OCI-LY7 (cell line): Measurements from ENCODE around the gene FBN2. TPM values are rescaled to one million over a fixed set of nuclear protein-coding genes. Genes with fewer than 3 reads are reported as not detected.
"Not testable (repeated sequence)": the region's sequence is repeated elsewhere in the genome, so short reads cannot be mapped to it uniquely, and the experiment has no call there.

ENCODE experiments used
- BruUV-seq: library from RNA; stranded (reverse); fragments of 400-500 nt; replicated peaks from 2 replicates; lab custom pipeline; 2021; lab: Mats Ljungman, UMichigan
- CTCF ChIA-PET: fragments of 300-600 bp; sonication (Branson Sonifier 250); formaldehyde crosslinking; loops from one replicate; lab custom pipeline; 2022; ENCODE audit warnings: antibody characterized with exemption; ENCODE audit not compliant: unreplicated experiment; lab: Charles Lee
- POLR2A ChIA-PET: fragments of 300-600 bp; sonication (Branson Sonifier 250); formaldehyde crosslinking; loops from one replicate; lab custom pipeline; 2022; ENCODE audit warnings: antibody characterized with exemption; lab: Charles Lee
- DNase-seq: peaks from one replicate; pipeline ENCODE4 v3.0.0-alpha.2; 2015; ENCODE audit warnings: low spot score
- H2AFZ ChIP-seq: fragments of 200-600 bp; sonication (generic), shearing (Covaris generic); 2 replicates; pipeline ENCODE4 v1.6.1; 2014; ENCODE audit warnings: mild to moderate bottlenecking, antibody characterized with exemption, low read length, moderate library complexity
- H3K27ac ChIP-seq: fragments of 200-600 bp; sonication (generic); 2 replicates; pipeline ENCODE4 v1.5.1; 2014; ENCODE audit warnings: mixed run types, low read depth, mild to moderate bottlenecking, moderate library complexity, low read length, inconsistent platforms; ENCODE audit not compliant: poor library complexity, severe bottlenecking
- H3K36me3 ChIP-seq: fragments of 200-600 bp; sonication (generic); 2 replicates; pipeline ENCODE4 v1.6.1; 2014; ENCODE audit warnings: mild to moderate bottlenecking, antibody characterized with exemption, low read length, moderate library complexity, mixed read lengths; ENCODE audit not compliant: insufficient read depth
- H3K4me1 ChIP-seq: fragments of 200-600 bp; sonication (generic); 2 replicates; pipeline ENCODE4 v1.5.1; 2014; ENCODE audit warnings: mild to moderate bottlenecking, low read length; ENCODE audit not compliant: insufficient read depth, poor library complexity, severe bottlenecking
- H3K4me2 ChIP-seq: fragments of 200-600 bp; sonication (generic); 2 replicates; pipeline ENCODE4 v1.6.1; 2014; ENCODE audit warnings: mild to moderate bottlenecking, low read length
- H3K4me3 ChIP-seq: fragments of 200-600 bp; sonication (generic); 2 replicates; pipeline ENCODE4 v1.5.1; 2014; ENCODE audit warnings: mild to moderate bottlenecking, low read depth, low read length; ENCODE audit not compliant: poor library complexity, severe bottlenecking
- H3K79me2 ChIP-seq: fragments of 200-600 bp; sonication (generic); 2 replicates; pipeline ENCODE4 v1.6.1; 2016; ENCODE audit warnings: low read depth, mild to moderate bottlenecking, low read length, moderate library complexity, mixed read lengths; ENCODE audit not compliant: insufficient read depth
- H3K9me2 ChIP-seq: fragments of 200-600 bp; sonication (generic); 2 replicates; pipeline ENCODE4 v1.6.1; 2016; ENCODE audit warnings: mild to moderate bottlenecking, low read length, mixed read lengths; ENCODE audit not compliant: insufficient read depth
- H3K9me3 ChIP-seq: fragments of 200-600 bp; sonication (generic); 2 replicates; pipeline ENCODE4 v1.6.1; 2014; ENCODE audit warnings: mild to moderate bottlenecking, mixed run types, low read length, mixed read lengths
- H4K20me1 ChIP-seq: fragments of 200-600 bp; sonication (generic); 2 replicates; pipeline ENCODE4 v1.6.1; 2014; ENCODE audit warnings: mild to moderate bottlenecking, antibody characterized with exemption, low read length, moderate library complexity, mixed read lengths; ENCODE audit not compliant: insufficient read depth
- EZH2phosphoT487 ChIP-seq: fragments of 200-600 bp; sonication (generic); IDR thresholded peaks from 2 replicates; pipeline ENCODE4 v1.6.1; 2018; ENCODE audit warnings: low read depth, borderline replicate concordance, mild to moderate bottlenecking, mixed run types, antibody characterized with exemption, low read length, moderate library complexity, mixed read lengths
- intact Hi-C: fragments of 100-400 bp; cut with micrococcal nuclease; formaldehyde crosslinking; loops from one replicate; pipeline ENCODE4 v1.10.0; 2022; ENCODE audit not compliant: unreplicated experiment
- total RNA-seq, 2 experiments: library from RNA; depleted of rRNA in 1 of 2; stranded (reverse); fragments of >200 nt in 1 of 2; shearing (Covaris generic) in 1 of 2; gene quantifications; 2 replicates each; pipeline ENCODE4 v1.2.3, GENCODE V29; 2014 to 2022
- TF ChIP-seq, protein P1 (sequence below): fragments of 200-600 bp; sonication (generic); conservative IDR thresholded peaks from 2 replicates; pipeline ENCODE4 v1.5.1; 2014; ENCODE audit warnings: mild to moderate bottlenecking, antibody characterized with exemption, low read length, moderate library complexity, mixed read lengths

The FBN2 gene
- total RNA-seq, 2 experiments from 2014 or later: not detected

DNA sequence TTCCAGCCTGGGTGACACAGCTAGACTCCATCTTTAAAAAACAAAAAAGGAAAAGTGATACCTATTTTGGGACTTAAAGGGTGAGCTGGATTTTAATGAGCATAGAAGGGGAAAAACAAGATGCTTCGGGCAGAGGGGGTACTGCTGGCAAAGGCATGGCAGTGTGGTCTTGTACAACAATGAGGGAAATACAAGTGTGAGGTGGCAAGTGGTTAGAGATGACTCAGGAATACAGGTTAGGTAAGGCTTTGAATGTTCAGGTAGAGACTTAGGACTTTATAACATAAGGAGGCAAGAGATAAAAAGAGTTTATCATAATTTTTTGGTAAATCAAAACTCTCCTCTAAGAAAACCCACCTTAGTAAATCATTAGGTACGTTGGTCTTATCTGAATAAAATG is 132.9 kb downstream of the FBN2 start:
- TF ChIP-seq EZH2phosphoT487: no peak
- TF ChIP-seq, protein P1, sequence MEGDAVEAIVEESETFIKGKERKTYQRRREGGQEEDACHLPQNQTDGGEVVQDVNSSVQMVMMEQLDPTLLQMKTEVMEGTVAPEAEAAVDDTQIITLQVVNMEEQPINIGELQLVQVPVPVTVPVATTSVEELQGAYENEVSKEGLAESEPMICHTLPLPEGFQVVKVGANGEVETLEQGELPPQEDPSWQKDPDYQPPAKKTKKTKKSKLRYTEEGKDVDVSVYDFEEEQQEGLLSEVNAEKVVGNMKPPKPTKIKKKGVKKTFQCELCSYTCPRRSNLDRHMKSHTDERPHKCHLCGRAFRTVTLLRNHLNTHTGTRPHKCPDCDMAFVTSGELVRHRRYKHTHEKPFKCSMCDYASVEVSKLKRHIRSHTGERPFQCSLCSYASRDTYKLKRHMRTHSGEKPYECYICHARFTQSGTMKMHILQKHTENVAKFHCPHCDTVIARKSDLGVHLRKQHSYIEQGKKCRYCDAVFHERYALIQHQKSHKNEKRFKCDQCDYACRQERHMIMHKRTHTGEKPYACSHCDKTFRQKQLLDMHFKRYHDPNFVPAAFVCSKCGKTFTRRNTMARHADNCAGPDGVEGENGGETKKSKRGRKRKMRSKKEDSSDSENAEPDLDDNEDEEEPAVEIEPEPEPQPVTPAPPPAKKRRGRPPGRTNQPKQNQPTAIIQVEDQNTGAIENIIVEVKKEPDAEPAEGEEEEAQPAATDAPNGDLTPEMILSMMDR: no peak
- H3K36me3 ChIP-seq: no peaks in the 10 kb centered on the region
- no peaks in the 10 kb centered on the region for H3K9me2 ChIP-seq
- H3K79me2 ChIP-seq: no peaks in the 10 kb centered on the region
- H3K9me3 ChIP-seq: no peaks in the 10 kb centered on the region
- no peaks in the 10 kb centered on the region for H3K4me1 ChIP-seq
- H3K4me3 ChIP-seq: no peak overlapping the region
- BruUV-seq: no TSS peak
- POLR2A ChIA-PET: no interaction called here
- no peak for DNase-seq
- no peak overlapping the region for H3K27ac ChIP-seq
- no peaks in the 10 kb centered on the region for H4K20me1 ChIP-seq
- intact Hi-C loops: no loop called here
- no peak overlapping the region for H3K4me2 ChIP-seq
- H2AFZ ChIP-seq: no peak overlapping the region
- CTCF ChIA-PET: no interaction called here

DNA sequence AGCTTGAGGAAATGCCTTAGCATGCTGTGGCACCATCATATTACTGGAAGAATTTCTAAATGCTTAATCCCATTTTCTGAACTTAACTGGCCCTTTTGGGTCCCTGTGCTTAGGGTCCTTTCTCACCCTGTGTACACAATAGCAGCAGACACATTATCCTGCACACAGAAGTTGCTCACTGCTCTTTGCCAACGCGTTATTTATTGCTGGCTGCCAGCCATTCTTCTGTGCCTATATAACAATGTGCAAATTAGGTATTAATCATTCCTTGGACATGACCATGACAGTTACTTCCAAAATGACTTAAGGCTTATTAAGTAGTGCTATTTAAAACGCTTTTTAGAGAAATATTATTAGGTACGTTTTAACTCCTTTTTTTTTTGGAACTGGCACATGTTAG is 134.7 kb downstream of the FBN2 start:
- Histone ChIP-seq H3K9me2 (no peaks in the 10 kb centered on the region), H3K27ac (no peak overlapping the region), H2AFZ (no peak overlapping the region), H3K4me1 (no peaks in the 10 kb centered on the region), H3K36me3 (no peaks in the 10 kb centered on the region), H3K9me3 (no peaks in the 10 kb centered on the region), H3K79me2 (no peaks in the 10 kb centered on the region), H4K20me1 (no peaks in the 10 kb centered on the region), H3K4me2 (no peak overlapping the region), H3K4me3 (no peak overlapping the region)
- BruUV-seq: no TSS peak
- TF ChIP-seq, protein P1: no peak
- no peak for TF ChIP-seq EZH2phosphoT487
- ChIA-PET POLR2A (no interaction called here), CTCF (no interaction called here)
- no peak for DNase-seq
- intact Hi-C loops: no loop called here

GRCh38 chr5:128402506-128402905 is 135.5 kb downstream of the FBN2 start:
- intact Hi-C loops: no loop called here
- ChIA-PET POLR2A (no interaction called here), CTCF (no interaction called here)
- no TSS peak for BruUV-seq
- Histone ChIP-seq H4K20me1 (no peaks in the 10 kb centered on the region), H3K27ac (no peak overlapping the region), H3K79me2 (no peaks in the 10 kb centered on the region), H3K36me3 (no peaks in the 10 kb centered on the region), H3K4me2 (no peak overlapping the region), H3K4me1 (no peaks in the 10 kb centered on the region), H3K4me3 (no peak overlapping the region), H3K9me2 (no peaks in the 10 kb centered on the region), H3K9me3 (no peaks in the 10 kb centered on the region), H2AFZ (no peak overlapping the region)
- TF ChIP-seq, protein P1: no peak
- TF ChIP-seq EZH2phosphoT487: no peak
- no peak for DNase-seq

DNA sequence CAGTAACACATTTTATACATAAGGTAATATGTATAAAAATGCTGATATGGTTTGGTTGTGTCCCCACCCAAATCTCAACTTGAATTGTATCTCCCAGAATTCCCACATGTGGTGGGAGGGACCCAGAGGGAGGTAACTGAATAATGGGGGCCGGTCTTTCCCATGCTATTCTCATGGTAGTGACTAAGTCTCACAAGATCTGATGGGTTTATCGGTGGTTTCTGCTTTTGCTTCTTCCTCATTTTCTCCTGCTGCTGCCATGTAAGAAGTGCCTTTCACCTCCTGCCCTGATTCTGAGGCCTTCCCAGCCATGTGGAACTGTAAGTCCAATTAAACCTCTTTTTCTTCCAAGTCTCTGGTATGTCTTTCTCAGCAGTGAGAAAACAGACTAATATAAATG is 137.3 kb downstream of the FBN2 start:
- not testable (repeated sequence) for H3K4me2 ChIP-seq, BruUV-seq
- POLR2A ChIA-PET: interaction anchor here (1.0 kb wide), 1 partner anchor 18 kb away, joined by 4 read pairs; no protein-coding TSS in a partner anchor

More for the DNA sequence above, 137.3 kb downstream of the FBN2 start:
- CTCF ChIA-PET, H3K4me1 ChIP-seq, H3K27ac ChIP-seq, H3K9me3 ChIP-seq, H2AFZ ChIP-seq, DNase-seq, H3K9me2 ChIP-seq, H4K20me1 ChIP-seq, intact Hi-C loops, H3K4me3 ChIP-seq, H3K79me2 ChIP-seq, H3K36me3 ChIP-seq: not testable (repeated sequence)
